Testis (tissue), 2 donors: ENCODE results near the gene EVI5.

Experiments
- POLR2A ChIP-seq: fragments of 450-650 bp; IDR thresholded peaks from one replicate; pipeline ENCODE4 v1.6.1; 2017; ENCODE audit warnings: antibody characterized with exemption, mild to moderate bottlenecking, moderate library complexity
- TF ChIP-seq, protein P1 (sequence below), 3 experiments: fragments of 450-650 bp in 2 of 3; fragments of 200-600 bp in 1 of 3; sonication (generic) in 1 of 3; IDR thresholded peaks; one replicate each; pipeline ENCODE4 v1.5.1; 2016 to 2019; ENCODE audit warnings: antibody characterized with exemption in 3 of 3, mild to moderate bottlenecking in 2 of 3, moderate library complexity in 1 of 3

DNA sequence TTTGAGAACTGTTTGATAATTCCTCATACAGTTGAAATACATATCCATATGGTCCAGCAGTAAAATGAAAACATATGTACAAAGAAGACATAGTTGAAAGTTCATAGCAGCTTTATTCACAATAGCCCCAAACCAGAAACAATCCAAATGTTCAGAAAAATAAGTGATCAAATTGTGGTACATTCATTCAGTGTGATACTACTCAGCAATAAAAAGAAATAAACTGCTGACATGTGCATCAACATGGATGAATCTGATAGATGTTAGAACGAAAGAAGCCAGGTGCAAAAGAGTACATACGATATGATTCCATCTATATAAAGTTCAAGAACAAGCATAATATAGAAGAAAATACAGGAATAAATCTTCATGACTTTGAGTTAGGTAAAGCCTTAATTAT lies 77.2 kb downstream of the EVI5 start:
- TF ChIP-seq POLR2A, result no peak
- TF ChIP-seq, protein P1, sequence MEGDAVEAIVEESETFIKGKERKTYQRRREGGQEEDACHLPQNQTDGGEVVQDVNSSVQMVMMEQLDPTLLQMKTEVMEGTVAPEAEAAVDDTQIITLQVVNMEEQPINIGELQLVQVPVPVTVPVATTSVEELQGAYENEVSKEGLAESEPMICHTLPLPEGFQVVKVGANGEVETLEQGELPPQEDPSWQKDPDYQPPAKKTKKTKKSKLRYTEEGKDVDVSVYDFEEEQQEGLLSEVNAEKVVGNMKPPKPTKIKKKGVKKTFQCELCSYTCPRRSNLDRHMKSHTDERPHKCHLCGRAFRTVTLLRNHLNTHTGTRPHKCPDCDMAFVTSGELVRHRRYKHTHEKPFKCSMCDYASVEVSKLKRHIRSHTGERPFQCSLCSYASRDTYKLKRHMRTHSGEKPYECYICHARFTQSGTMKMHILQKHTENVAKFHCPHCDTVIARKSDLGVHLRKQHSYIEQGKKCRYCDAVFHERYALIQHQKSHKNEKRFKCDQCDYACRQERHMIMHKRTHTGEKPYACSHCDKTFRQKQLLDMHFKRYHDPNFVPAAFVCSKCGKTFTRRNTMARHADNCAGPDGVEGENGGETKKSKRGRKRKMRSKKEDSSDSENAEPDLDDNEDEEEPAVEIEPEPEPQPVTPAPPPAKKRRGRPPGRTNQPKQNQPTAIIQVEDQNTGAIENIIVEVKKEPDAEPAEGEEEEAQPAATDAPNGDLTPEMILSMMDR (IDR thresholded peaks at IDR 0.05), result no peak
